GM19328 (cell line): ENCODE results near the gene IFT27.
A peak's percentile ranks its signal among the peaks of the same experiment; 100 is the strongest.

Source experiments
- ATAC-seq: cut with Tn5 transposase; IDR thresholded peaks from one replicate; pipeline ENCODE4 v1.9.1; 2021; ENCODE audit warnings: mild to moderate bottlenecking, moderate library complexity; ENCODE audit not compliant: unreplicated experiment

Gene IFT27

GRCh38 chr22:36775964-36776669, at the start of gene IFT27:
Gene IFT27, minus strand, starts transcription at chr22:36776119. Its CDS starts 412 bp downstream, at chr22:36775707.
- peak; percentile 91 for ATAC-seq

- no peak for ATAC-seq
Measured at GRCh38 chr22:36824655-36825054, 48.7 kb upstream of the IFT27 start.

- ATAC-seq = no peak
Measured at GRCh38 chr22:36823186-36823839, 47.4 kb upstream of the IFT27 start.

- no peak for ATAC-seq
Measured at GRCh38 chr22:36822581-36822980, 46.7 kb upstream of the IFT27 start.

- ATAC-seq = no peak
Measured at GRCh38 chr22:36819112-36819511, 43.2 kb upstream of the IFT27 start.

GRCh38 chr22:36818010-36818642, 42.2 kb upstream of the IFT27 start:
- no peak for ATAC-seq

- no peak for ATAC-seq
Measured at GRCh38 chr22:36817525-36817848, 41.6 kb upstream of the IFT27 start.

GRCh38 chr22:36816636-36817524, 41.0 kb upstream of the IFT27 start, which contains the start of gene PVALB:
Gene PVALB, minus strand, starts transcription at chr22:36817035. Its CDS starts 30 bp downstream, at chr22:36817005.
- no peak for ATAC-seq

- no peak for ATAC-seq
Measured at GRCh38 chr22:36816339-36816635, 40.4 kb upstream of the IFT27 start.

- no peak for ATAC-seq
Measured at GRCh38 chr22:36815558-36816338, 39.8 kb upstream of the IFT27 start.

- no peak for ATAC-seq
Measured at GRCh38 chr22:36814801-36815200, 38.9 kb upstream of the IFT27 start.

- ATAC-seq = no peak
Measured at GRCh38 chr22:36811094-36811800, 35.3 kb upstream of the IFT27 start.

- ATAC-seq = no peak
Measured at GRCh38 chr22:36809351-36809750, 33.4 kb upstream of the IFT27 start.

GRCh38 chr22:36808721-36809344, 32.9 kb upstream of the IFT27 start:
- ATAC-seq = no peak

- ATAC-seq = no peak
Measured at GRCh38 chr22:36807627-36808026, 31.7 kb upstream of the IFT27 start.

GRCh38 chr22:36806835-36807234, 30.9 kb upstream of the IFT27 start:
- no peak for ATAC-seq

- ATAC-seq = no peak
Measured at GRCh38 chr22:36803358-36803757, 27.4 kb upstream of the IFT27 start.

GRCh38 chr22:36798674-36799066, 22.8 kb upstream of the IFT27 start:
- ATAC-seq = no peak

GRCh38 chr22:36797911-36798673, 22.2 kb upstream of the IFT27 start:
- ATAC-seq = no peak
